H7 (cell line): ENCODE measurements around the gene ZNF180. TPM values are rescaled to one million over a fixed set of nuclear protein-coding genes. Genes with fewer than 3 reads are reported as not detected.

Source experiments
- DNase-seq: peaks from one replicate; pipeline ENCODE4 v3.0.0; 2012
- H3K27me3 ChIP-seq: 2 replicates; pipeline ENCODE4 v1.6.0; 2011; ENCODE audit warnings: mild to moderate bottlenecking, low read length; ENCODE audit not compliant: control insufficient read depth, insufficient read depth
- H3K36me3 ChIP-seq: replicated peaks from 2 replicates; pipeline ENCODE4 v1.5.1; 2011; ENCODE audit warnings: low read length; ENCODE audit not compliant: control insufficient read depth, insufficient read depth
- H3K4me3 ChIP-seq: 2 replicates; pipeline ENCODE4 v1.5.1; 2011; ENCODE audit warnings: low read depth, mild to moderate bottlenecking, control low read depth, low read length, moderate library complexity; ENCODE audit not compliant: insufficient read depth
- total RNA-seq: library from RNA; depleted of rRNA; stranded (reverse); fragments of >200 nt; shearing (Covaris generic); gene quantifications from 2 replicates; pipeline ENCODE4 v1.2.3, GENCODE V29; 2014; rRNA removed

ZNF180 gene
- total RNA-seq, 1 experiment from 2014 or later, result 7.1 TPM

DNA sequence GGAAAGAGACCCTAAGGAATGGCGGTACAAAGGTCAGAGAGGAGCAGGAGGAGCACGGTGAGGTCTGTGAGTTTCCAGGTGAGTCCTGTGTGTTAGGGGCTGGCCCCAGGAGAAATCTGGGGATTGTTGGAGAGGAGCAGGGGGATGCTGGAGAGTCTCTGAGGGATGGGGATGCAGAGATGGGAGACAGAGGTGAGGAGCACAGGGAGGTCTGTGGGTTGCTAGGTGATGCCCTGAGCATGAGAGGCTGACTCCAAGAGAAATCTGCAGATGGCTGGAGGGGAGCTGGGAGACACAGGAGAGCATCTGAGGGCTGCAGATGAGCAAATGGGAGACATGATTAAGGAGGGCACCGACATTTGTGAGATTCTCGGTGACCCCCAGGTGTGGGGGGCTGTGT, 48.0 kb downstream of the ZNF180 start:
- no peaks in the 10 kb centered on the region for H3K27me3 ChIP-seq
- H3K36me3 ChIP-seq, result no peaks in the 10 kb centered on the region
- DNase-seq, result no peak
- no peak overlapping the region for H3K4me3 ChIP-seq

DNA sequence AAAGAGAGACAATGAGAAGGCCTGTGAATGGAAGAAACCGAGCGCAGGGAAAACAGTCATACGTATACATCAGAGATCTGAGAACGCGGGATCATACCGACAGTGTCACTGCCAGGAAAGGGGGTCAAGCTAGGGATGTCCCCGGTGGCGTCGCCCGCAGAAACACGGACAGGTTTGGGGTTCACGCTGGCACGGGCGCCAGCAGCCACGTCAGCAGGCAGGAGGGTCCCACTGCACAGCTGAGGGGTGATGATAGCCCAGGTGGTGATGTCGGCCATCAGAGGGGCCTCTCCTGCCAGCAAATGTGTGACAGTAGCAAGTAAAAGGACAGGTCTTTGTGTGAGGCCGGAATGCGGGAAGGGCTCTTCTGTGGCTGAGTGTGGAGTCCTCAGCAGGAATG, 48.6 kb downstream of the ZNF180 start:
- no peak overlapping the region for H3K4me3 ChIP-seq
- DNase-seq, result no peak
- H3K36me3 ChIP-seq, result no peaks in the 10 kb centered on the region
- H3K27me3 ChIP-seq, result no peaks in the 10 kb centered on the region

DNA sequence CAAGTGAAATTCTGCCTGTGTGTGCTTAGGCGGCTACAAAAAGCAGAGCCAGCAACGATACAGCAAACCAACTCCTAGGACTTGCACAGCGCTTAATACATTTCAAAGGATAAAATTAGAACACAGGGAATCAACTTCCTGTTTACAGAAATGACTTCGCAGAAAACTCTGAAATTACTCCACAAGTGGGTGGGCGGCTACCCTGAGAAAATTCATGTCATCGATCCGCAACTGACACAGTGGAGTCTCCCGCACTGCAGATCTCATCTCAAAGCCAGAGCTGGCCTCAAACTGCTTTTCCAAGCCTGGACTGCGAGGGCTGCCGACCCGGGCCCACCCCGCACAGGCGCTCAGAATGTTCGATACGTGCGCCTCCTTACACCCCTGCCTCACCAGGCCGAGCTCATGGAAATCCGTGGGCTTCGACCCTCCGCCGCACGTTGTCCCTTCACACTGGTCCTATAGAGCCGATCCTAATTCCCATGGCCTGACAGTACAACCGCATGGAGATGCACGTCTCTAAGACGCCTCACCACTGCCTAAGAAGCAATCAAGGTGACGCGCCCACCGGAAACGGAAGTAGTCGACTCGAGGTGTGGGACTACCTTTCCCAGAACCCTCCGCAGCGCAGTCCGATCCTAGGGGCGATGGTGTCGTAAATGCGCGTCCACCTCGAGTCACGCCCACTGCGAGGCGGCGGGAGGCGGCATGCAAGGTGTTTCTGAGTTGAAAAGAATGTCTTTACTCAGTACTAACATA, 52.2 kb downstream of the ZNF180 start, which contains the start of gene ZNF229:
TSS of gene ZNF229 (minus strand) at position 557 of the 759 bp plus-strand sequence. CDS start 5,625 bp downstream, outside the sequence.
- no peak for DNase-seq

DNA sequence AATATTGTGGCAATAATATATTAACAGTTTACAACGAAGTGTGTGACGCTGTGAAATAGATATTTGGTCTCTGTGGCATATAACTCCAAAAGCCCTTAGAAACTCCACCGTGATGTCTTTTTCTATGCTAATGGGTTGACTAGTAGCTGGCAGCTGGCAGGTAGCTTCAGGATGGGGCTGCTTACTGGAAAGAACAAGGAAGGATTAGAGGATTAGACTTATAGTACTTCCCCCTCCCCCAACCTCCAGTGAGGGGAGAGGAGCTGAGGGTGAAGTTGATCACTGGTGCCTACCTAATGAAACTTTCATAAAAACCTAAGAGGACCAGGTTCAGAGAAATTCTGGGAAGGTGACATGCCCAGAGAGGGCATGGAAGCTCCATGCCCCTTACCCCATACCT, 61.9 kb downstream of the ZNF180 start:
- Histone ChIP-seq H3K4me3 (no peak overlapping the region), H3K36me3 (no peaks in the 10 kb centered on the region), H3K27me3 (no peaks in the 10 kb centered on the region)
- DNase-seq, result no peak

More for the DNA sequence above, 52.2 kb downstream of the ZNF180 start, which contains the start of gene ZNF229:
- H3K4me3 ChIP-seq, result no peak within 1 kb of the TSS
- H3K27me3 ChIP-seq, result no peaks in the 10 kb centered on the region
- H3K36me3 ChIP-seq, result no peaks in the 10 kb centered on the region

DNA sequence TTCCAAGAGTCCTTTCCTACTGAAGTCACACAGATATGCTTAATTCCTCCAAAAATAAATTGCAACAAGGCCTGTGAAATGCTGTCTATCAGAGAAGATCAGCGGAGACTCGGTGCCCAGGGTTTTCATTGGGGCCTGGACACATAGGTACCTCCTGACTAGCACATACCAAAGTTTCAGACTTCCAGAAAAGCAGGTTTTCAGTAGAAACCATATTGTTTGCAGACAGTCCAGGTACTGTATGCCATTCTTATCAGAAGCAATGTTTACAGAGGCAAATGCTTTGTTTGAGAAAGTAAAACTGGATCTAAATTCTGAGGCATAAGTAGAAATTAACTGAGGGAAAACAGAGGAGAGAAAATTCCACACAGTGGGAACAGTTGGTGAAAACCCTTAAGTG, 64.9 kb downstream of the ZNF180 start:
- DNase-seq, result no peak
- Histone ChIP-seq H3K36me3 (no peaks in the 10 kb centered on the region), H3K4me3 (no peak overlapping the region), H3K27me3 (no peaks in the 10 kb centered on the region)

DNA sequence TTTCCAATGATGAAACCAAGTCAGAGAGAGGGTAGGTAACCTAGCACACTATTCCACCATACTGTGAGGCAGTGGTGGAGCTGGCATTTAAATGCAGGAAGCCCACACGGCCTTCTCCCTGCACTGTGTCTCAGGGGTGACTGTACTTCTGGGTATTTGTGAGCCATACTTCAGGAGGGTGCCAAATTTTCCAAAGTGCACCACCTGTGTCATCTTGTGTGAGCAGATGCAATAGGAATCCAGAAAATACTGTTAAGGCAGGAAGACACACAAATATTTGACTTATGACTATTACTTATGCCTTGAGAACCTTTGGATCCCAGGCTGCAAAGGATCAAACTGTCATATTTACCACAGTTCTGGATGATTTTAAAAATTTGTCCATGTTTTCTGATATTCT, 69.4 kb downstream of the ZNF180 start:
- Histone ChIP-seq H3K4me3 (no peak overlapping the region), H3K27me3 (no peaks in the 10 kb centered on the region), H3K36me3 (no peaks in the 10 kb centered on the region)
- no peak for DNase-seq

Other genes starting within 250 kb of the ZNF180 start
- gene ZNF233, start 240.6 kb downstream of the ZNF180 start, total RNA-seq, result 0.48 and 1.1 TPM in 2 replicates
- gene ZNF235, start 195.5 kb downstream of the ZNF180 start, total RNA-seq, result 1.6 and 2.1 TPM in 2 replicates
- 2.1 and 3.4 TPM in 2 replicates for gene ZNF112, start 143.8 kb downstream of the ZNF180 start, total RNA-seq
- 2.2 and 4.6 TPM in 2 replicates for gene ZNF285, start 98.9 kb downstream of the ZNF180 start, total RNA-seq
- gene ZNF229, start 52.0 kb downstream of the ZNF180 start, total RNA-seq, result 0.03 and 0.18 TPM in 2 replicates
- not detected in 2 replicates for gene CEACAM20, start 29.2 kb upstream of the ZNF180 start, total RNA-seq
- gene IGSF23, start 113.0 kb upstream of the ZNF180 start, total RNA-seq, result not detected in 2 replicates
- gene PVR, start 143.4 kb upstream of the ZNF180 start, total RNA-seq, result 42.3 and 49.0 TPM in 2 replicates
- 0.17 and 1.1 TPM in 2 replicates for gene CEACAM19, start 171.0 kb upstream of the ZNF180 start, total RNA-seq
- gene CEACAM16, start 198.6 kb upstream of the ZNF180 start, total RNA-seq, result not detected in 2 replicates
- 7.3 and 8.3 TPM in 2 replicates for gene BCL3, start 248.2 kb upstream of the ZNF180 start, total RNA-seq